A549 (cell line): ENCODE data around the gene NTNG1. TPM values are rescaled to one million over a fixed set of nuclear protein-coding genes. Genes with fewer than 3 reads are reported as not detected.
"Not testable (repeated sequence)": the region's sequence is repeated elsewhere in the genome, so short reads cannot be mapped to it uniquely, and the experiment has no call there.

ENCODE experiments used
- ATAC-seq, 2 experiments: fragments of 200-7000 bp in 1 of 2; fragments of >200 bp in 1 of 2; cut with Nextera tagmentation in 1 of 2; cut with Tn5 transposase in 1 of 2; 3 replicates each; pipeline versions ENCODE4 v1.8.0 to v1.9.1; 2018 to 2020; ENCODE audit warnings: mild to moderate bottlenecking in 1 of 2, moderate library complexity in 1 of 2
- CTCF ChIA-PET: fragments of 300-600 bp; sonication (Branson Sonifier 250); formaldehyde crosslinking; extraction: SDS; loops from one replicate; lab custom pipeline; 2021; ENCODE audit warnings: antibody characterized with exemption, inconsistent platforms; lab: Yijun Ruan, JAX
- POLR2A ChIA-PET: fragments of 350-600 bp; formaldehyde crosslinking; extraction: SDS; loops from one replicate; lab custom pipeline; 2021; ENCODE audit warnings: antibody characterized with exemption, inconsistent platforms; lab: Yijun Ruan, JAX
- DNase-seq, 2 experiments: peaks; one replicate each; pipeline versions ENCODE4 v3.0.0 to v3.0.0-alpha.2; 2011 to 2016; ENCODE audit warnings: low read depth in 1 of 2, low spot score in 1 of 2
- FAIRE-seq: peaks from 2 replicates; lab custom pipeline; 2011; peaks lifted over from hg19 to GRCh38; lab: Jason Lieb, UNC
- H3K27ac ChIP-seq, 2 experiments: fragments of >200 bp; sonication (Bioruptor Twin); formaldehyde crosslinking; 3 replicates each; pipeline ENCODE4 v1.5.1; 2016 to 2017
- H3K4me1 ChIP-seq: fragments of >200 bp; sonication (Bioruptor Twin); formaldehyde crosslinking; 3 replicates; pipeline ENCODE4 v1.6.1; 2016
- H3K4me2 ChIP-seq: fragments of >200 bp; sonication (Bioruptor Twin); formaldehyde crosslinking; 3 replicates; pipeline ENCODE4 v1.6.1; 2016
- H3K4me3 ChIP-seq: fragments of >200 bp; sonication (Bioruptor Twin); formaldehyde crosslinking; 3 replicates; pipeline ENCODE4 v1.5.1; 2016
- H3K9me3 ChIP-seq: fragments of >200 bp; sonication (Bioruptor Twin); formaldehyde crosslinking; 3 replicates; pipeline ENCODE4 v1.6.1; 2016
- CBX2 ChIP-seq: fragments of 200-600 bp; sonication (generic); IDR thresholded peaks from 2 replicates; pipeline ENCODE4 v1.6.1; 2016; ENCODE audit warnings: low read depth, mild to moderate bottlenecking, borderline replicate concordance
- CEBPB ChIP-seq, 2 experiments: fragments of >200 bp in 1 of 2; sonication (Bioruptor Twin) in 1 of 2; formaldehyde crosslinking in 1 of 2; IDR thresholded peaks; 2 replicates each; pipeline ENCODE4 v1.6.1; 2012 to 2016
- CHD2 ChIP-seq: fragments of 150-350 bp; IDR thresholded peaks from 2 replicates; pipeline ENCODE4 v1.6.1; 2014; ENCODE audit warnings: low read length; ENCODE audit not compliant: partially characterized antibody
- CHD4 ChIP-seq: fragments of 200-600 bp; sonication (generic); IDR thresholded peaks from 2 replicates; pipeline ENCODE4 v1.6.1; 2016; ENCODE audit warnings: antibody characterized with exemption, mild to moderate bottlenecking, borderline replicate concordance
- EHF ChIP-seq: fragments of 250-450 bp; sonication (Bioruptor Pico); IDR thresholded peaks from 2 replicates; pipeline ENCODE4 v1.5.0; 2020; ENCODE audit warnings: mild to moderate bottlenecking
- EP300 ChIP-seq, 2 experiments: fragments of >200 bp; sonication (Bioruptor Twin); formaldehyde crosslinking; IDR thresholded peaks; 2 replicates in 1 of 2; 3 replicates in 1 of 2; pipeline ENCODE4 v1.6.1; 2016 to 2017
- FOSB ChIP-seq: fragments of 250-450 bp; sonication (Bioruptor Pico); IDR thresholded peaks from 2 replicates; pipeline ENCODE4 v1.5.0; 2020; ENCODE audit warnings: mild to moderate bottlenecking, moderate library complexity
- FOSL2 ChIP-seq, 2 experiments: fragments of 450-650 bp in 1 of 2; fragments of >200 bp in 1 of 2; sonication (Bioruptor Twin) in 1 of 2; formaldehyde crosslinking; IDR thresholded peaks; 2 replicates each; pipeline versions ENCODE4 v1.5.0 to v1.6.1; 2016 to 2020; ENCODE audit warnings: mild to moderate bottlenecking in 1 of 2, moderate library complexity in 1 of 2
- GATA3 ChIP-seq: IDR thresholded peaks from 2 replicates; pipeline ENCODE4 v1.6.1; 2012; ENCODE audit warnings: borderline replicate concordance
- HEYL ChIP-seq: fragments of 250-450 bp; sonication (Bioruptor Pico); IDR thresholded peaks from 2 replicates; pipeline ENCODE4 v1.8.0; 2021; ENCODE audit warnings: mild to moderate bottlenecking, moderate library complexity
- HOXB13 ChIP-seq: fragments of 250-450 bp; sonication (Bioruptor Pico); IDR thresholded peaks from 2 replicates; pipeline ENCODE4 v1.5.0; 2020; ENCODE audit warnings: low read depth, mild to moderate bottlenecking, moderate library complexity
- HOXB5 ChIP-seq: fragments of 250-450 bp; sonication (Bioruptor Pico); IDR thresholded peaks from 2 replicates; pipeline ENCODE4 v1.5.0; 2020; ENCODE audit warnings: mild to moderate bottlenecking, moderate library complexity
- JUN ChIP-seq, 2 experiments: fragments of >200 bp; sonication (Bioruptor Twin); formaldehyde crosslinking; IDR thresholded peaks; 2 replicates in 1 of 2; 3 replicates in 1 of 2; pipeline ENCODE4 v1.6.1; 2016 to 2017
- JUNB ChIP-seq: fragments of >200 bp; sonication (Bioruptor Twin); formaldehyde crosslinking; IDR thresholded peaks from 2 replicates; pipeline ENCODE4 v1.6.1; 2016
- KDM5A ChIP-seq: fragments of 200-600 bp; sonication (generic); IDR thresholded peaks from 2 replicates; pipeline ENCODE4 v1.6.1; 2016; ENCODE audit warnings: antibody characterized with exemption, mild to moderate bottlenecking
- MAZ ChIP-seq: fragments of 150-350 bp; IDR thresholded peaks from 2 replicates; pipeline ENCODE4 v1.6.1; 2014; ENCODE audit warnings: antibody characterized with exemption, low read depth, low read length, borderline replicate concordance
- POLR2A ChIP-seq: IDR thresholded peaks from 2 replicates; pipeline ENCODE4 v1.6.1; 2012; ENCODE audit warnings: mild to moderate bottlenecking, low read length
- RCOR1 ChIP-seq: fragments of 150-350 bp; IDR thresholded peaks from 2 replicates; pipeline ENCODE4 v1.6.1; 2014; ENCODE audit warnings: antibody characterized with exemption, low read length, low read depth
- RNF2 ChIP-seq: fragments of 200-600 bp; sonication (generic); IDR thresholded peaks from 2 replicates; pipeline ENCODE4 v1.6.1; 2016; ENCODE audit warnings: low read depth, mild to moderate bottlenecking, antibody characterized with exemption, moderate library complexity, borderline replicate concordance
- SREBF2 ChIP-seq: fragments of 450-650 bp; IDR thresholded peaks from 2 replicates; pipeline ENCODE4 v1.6.1; 2014; ENCODE audit warnings: mild to moderate bottlenecking, moderate library complexity
- ZC3H11A ChIP-seq: fragments of 450-650 bp; IDR thresholded peaks from 2 replicates; pipeline ENCODE4 v1.6.1; 2014; ENCODE audit warnings: antibody characterized with exemption, mild to moderate bottlenecking
- ZNF302 ChIP-seq: fragments of 250-450 bp; sonication (Bioruptor Pico); IDR thresholded peaks from 2 replicates; pipeline ENCODE4 v1.9.0; 2021; ENCODE audit warnings: inconsistent platforms, mild to moderate bottlenecking, moderate library complexity
- WGBS: methylation state at CpG from one replicate; pipeline ENCODE4 v1.1.6; 2017; ENCODE audit errors: missing lambda C conversion rate; 5-methylcytosine and 5-hydroxymethylcytosine counted together
- polyA minus RNA-seq: library from RNA; depleted of rRNA, polyadenylated mRNA; stranded (reverse); fragments of >200 nt; gene quantifications from 2 replicates; pipeline ENCODE4 v1.2.3, GENCODE V29; 2011; rRNA and poly(A)+ RNA removed
- polyA plus RNA-seq, 4 experiments: library from polyadenylated mRNA; depleted of rRNA in 3 of 4; stranded (reverse); fragments of >200 nt; fragmentation: RNase III in 1 of 4; extraction: RNeasy Plus Mini Kit Qiagen cat#74134 plus additional on column Dnase treatment in 1 of 4; gene quantifications; 2 replicates in 3 of 4; 3 replicates in 1 of 4; pipeline ENCODE4 v1.2.3, GENCODE V29; 2011 to 2017
- TF ChIP-seq, protein P1 (sequence below): fragments of 150-350 bp; IDR thresholded peaks from 2 replicates; pipeline ENCODE4 v1.6.1; 2014; ENCODE audit warnings: low read depth, mild to moderate bottlenecking, low read length
- TF ChIP-seq, protein P2 (sequence below): fragments of 450-650 bp; IDR thresholded peaks from 2 replicates; pipeline ENCODE4 v1.6.1; 2014; ENCODE audit warnings: antibody characterized with exemption
- TF ChIP-seq, protein P3 (sequence below): fragments of 250-450 bp; sonication (Bioruptor Pico); IDR thresholded peaks from 2 replicates; pipeline ENCODE4 v1.5.0; 2021; ENCODE audit warnings: mild to moderate bottlenecking, moderate library complexity, borderline replicate concordance
- TF ChIP-seq, protein P4 (sequence below): fragments of >200 bp; sonication (Bioruptor Twin); formaldehyde crosslinking; IDR thresholded peaks from 3 replicates; pipeline ENCODE4 v1.6.1; 2016

NTNG1 gene
- polyA plus RNA-seq (2011; rRNA removed) (not detected in 2 replicates), polyA plus RNA-seq (2017; fragmentation: RNase III; extraction: RNeasy Plus Mini Kit Qiagen cat#74134 plus additional on column Dnase treatment) (not detected in 3 replicates), polyA minus RNA-seq (not detected in 2 replicates)
- not detected in 2 replicates for polyA plus RNA-seq (2012; cell fraction: cytosol; rRNA removed)
- polyA plus RNA-seq (2012; cell fraction: nucleus; rRNA removed): not detected in 2 replicates

DNA sequence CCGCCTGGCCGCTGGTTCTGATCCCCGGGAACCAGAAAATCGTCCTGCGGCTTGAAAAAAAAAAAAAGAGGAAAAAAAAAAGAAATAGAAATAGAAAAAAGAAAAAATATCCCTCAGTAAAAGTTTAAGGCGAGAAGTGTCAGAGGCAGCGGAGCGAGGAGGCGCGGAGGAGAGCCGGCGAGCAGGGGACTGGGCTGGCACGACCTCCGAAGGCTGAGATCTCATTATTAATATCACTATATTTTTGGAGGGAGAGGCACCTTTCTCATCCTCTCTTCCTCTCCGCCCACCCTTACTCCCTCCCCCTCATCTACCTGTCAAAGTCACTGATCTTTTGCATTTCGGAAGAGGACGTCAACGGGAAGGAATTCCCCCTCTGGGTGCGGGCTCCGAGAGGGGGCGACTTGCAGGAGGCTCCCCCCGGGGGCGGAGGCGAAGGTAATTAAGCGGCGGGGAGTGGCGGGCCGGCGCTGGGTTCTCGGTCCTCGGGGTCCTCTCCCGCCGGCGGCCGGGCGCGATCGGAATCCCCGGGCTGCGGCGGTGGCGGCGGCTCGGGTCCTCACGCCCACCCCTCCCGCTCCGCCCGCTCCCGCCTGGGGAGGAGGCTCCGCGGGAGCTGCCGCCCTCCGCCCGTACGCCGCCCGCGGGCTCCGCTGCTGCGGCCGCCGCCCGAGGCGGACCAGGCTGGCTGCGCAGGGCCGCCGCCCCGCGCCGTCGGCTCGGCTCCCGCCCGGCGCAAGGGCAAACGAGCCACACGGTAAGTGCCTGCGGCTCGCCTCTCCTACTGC lies at the start of gene NTNG1:
TSS of gene NTNG1 (plus strand) at position 337 of the 788 bp plus-strand sequence.
- Histone ChIP-seq H3K27ac (0 out of 6 replicates have a peak within 1 kb of the TSS, but pooled peaks of 1 of the 2 experiments have one; percentile 14), H3K4me2 (peak within 1 kb of the TSS; percentile 89), H3K4me3 (peak within 1 kb of the TSS; percentile 46), H3K9me3 (no peaks in the 10 kb centered on the region), H3K4me1 (peaks cover 3% of the 10 kb centered on the region; the same call in 1 of the 3 replicates)
- ChIA-PET POLR2A (no interaction called here), CTCF (interaction anchor here (1.0 kb wide), 1 partner anchor 12 kb away, joined by 3 read pairs; no protein-coding TSS in a partner anchor)
- ATAC-seq (peak; percentile 54 to 79; a peak in 3 of 6 replicates), FAIRE-seq (no peak), DNase-seq (no peak)
- 9% methylated on average over 18 of the region's 79 CpGs for WGBS
- TF ChIP-seq, protein P1, sequence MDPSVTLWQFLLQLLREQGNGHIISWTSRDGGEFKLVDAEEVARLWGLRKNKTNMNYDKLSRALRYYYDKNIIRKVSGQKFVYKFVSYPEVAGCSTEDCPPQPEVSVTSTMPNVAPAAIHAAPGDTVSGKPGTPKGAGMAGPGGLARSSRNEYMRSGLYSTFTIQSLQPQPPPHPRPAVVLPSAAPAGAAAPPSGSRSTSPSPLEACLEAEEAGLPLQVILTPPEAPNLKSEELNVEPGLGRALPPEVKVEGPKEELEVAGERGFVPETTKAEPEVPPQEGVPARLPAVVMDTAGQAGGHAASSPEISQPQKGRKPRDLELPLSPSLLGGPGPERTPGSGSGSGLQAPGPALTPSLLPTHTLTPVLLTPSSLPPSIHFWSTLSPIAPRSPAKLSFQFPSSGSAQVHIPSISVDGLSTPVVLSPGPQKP: no peak
- TF ChIP-seq CHD2 (no peak), SREBF2 (no peak), CHD4 (no peak), ZNF302 (CRISPR knock-in tag) (no peak), EHF (CRISPR knock-in tag) (no peak), FOSB (CRISPR knock-in tag) (no peak), RNF2 (no peak), FOSL2 (IDR thresholded peaks at IDR 0.05) (no peak), FOSL2 (CRISPR knock-in tag; IDR thresholded peaks at IDR 0.05) (no peak)

DNA sequence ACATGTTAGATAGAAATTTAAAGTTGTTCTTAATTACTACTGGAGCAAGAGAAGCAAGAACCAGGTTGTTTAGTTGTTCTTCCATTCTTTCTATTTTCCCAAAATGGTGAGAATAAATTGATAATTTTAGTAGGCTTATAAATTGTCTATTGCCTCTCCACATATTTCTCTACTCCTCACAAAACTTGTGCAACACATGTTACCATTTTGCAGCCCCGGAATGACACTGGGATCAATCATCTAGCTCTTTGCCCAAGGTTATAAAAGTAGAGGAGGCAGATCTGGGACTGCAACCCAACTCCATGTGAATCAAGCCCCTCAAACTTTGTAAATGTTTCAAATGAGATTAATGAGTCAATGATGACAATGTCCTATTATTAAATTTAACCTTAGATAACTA lies 49.4 kb upstream of the NTNG1 start:
- H3K4me1 ChIP-seq: no peaks in the 10 kb centered on the region
- H3K27ac ChIP-seq: no peak overlapping the region
- no peak for FAIRE-seq
- no peak for ATAC-seq
- no peak overlapping the region for H3K4me2 ChIP-seq
- no peaks in the 10 kb centered on the region for H3K9me3 ChIP-seq
- ChIA-PET CTCF (no interaction called here), POLR2A (no interaction called here)
- WGBS: 0% methylated on average over 1 of the region's 1 CpG
- TF ChIP-seq KDM5A: no peak
- no peak for TF ChIP-seq POLR2A
- TF ChIP-seq, protein P2, sequence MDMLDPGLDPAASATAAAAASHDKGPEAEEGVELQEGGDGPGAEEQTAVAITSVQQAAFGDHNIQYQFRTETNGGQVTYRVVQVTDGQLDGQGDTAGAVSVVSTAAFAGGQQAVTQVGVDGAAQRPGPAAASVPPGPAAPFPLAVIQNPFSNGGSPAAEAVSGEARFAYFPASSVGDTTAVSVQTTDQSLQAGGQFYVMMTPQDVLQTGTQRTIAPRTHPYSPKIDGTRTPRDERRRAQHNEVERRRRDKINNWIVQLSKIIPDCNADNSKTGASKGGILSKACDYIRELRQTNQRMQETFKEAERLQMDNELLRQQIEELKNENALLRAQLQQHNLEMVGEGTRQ: no peak
- TF ChIP-seq CBX2: no peak
- TF ChIP-seq MAZ: no peak
- no peak for TF ChIP-seq RCOR1
- no peak for TF ChIP-seq HOXB5 (CRISPR knock-in tag)
- no peak for TF ChIP-seq GATA3
- TF ChIP-seq HEYL (CRISPR knock-in tag): no peak
- no peak for TF ChIP-seq CEBPB (IDR thresholded peaks at IDR 0.05)
- TF ChIP-seq JUN (IDR thresholded peaks at IDR 0.05): no peak
- no peak for TF ChIP-seq ZC3H11A
- TF ChIP-seq, protein P3, sequence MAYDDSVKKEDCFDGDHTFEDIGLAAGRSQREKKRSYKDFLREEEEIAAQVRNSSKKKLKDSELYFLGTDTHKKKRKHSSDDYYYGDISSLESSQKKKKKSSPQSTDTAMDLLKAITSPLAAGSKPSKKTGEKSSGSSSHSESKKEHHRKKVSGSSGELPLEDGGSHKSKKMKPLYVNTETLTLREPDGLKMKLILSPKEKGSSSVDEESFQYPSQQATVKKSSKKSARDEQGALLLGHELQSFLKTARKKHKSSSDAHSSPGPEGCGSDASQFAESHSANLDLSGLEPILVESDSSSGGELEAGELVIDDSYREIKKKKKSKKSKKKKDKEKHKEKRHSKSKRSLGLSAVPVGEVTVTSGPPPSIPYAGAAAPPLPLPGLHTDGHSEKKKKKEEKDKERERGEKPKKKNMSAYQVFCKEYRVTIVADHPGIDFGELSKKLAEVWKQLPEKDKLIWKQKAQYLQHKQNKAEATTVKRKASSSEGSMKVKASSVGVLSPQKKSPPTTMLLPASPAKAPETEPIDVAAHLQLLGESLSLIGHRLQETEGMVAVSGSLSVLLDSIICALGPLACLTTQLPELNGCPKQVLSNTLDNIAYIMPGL (CRISPR knock-in tag): no peak
- TF ChIP-seq EP300 (IDR thresholded peaks at IDR 0.05): no peak
- no peak for TF ChIP-seq FOSL2 (IDR thresholded peaks at IDR 0.05)
- TF ChIP-seq FOSL2 (CRISPR knock-in tag; IDR thresholded peaks at IDR 0.05): no peak
- no peak for TF ChIP-seq HOXB13 (CRISPR knock-in tag)
- TF ChIP-seq ZNF302 (CRISPR knock-in tag): no peak
- no peak for TF ChIP-seq JUNB
- TF ChIP-seq, protein P4, sequence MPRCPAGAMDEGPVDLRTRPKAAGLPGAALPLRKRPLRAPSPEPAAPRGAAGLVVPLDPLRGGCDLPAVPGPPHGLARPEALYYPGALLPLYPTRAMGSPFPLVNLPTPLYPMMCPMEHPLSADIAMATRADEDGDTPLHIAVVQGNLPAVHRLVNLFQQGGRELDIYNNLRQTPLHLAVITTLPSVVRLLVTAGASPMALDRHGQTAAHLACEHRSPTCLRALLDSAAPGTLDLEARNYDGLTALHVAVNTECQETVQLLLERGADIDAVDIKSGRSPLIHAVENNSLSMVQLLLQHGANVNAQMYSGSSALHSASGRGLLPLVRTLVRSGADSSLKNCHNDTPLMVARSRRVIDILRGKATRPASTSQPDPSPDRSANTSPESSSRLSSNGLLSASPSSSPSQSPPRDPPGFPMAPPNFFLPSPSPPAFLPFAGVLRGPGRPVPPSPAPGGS: no peak
- DNase-seq: no peak
- H3K4me3 ChIP-seq: no peak overlapping the region

DNA sequence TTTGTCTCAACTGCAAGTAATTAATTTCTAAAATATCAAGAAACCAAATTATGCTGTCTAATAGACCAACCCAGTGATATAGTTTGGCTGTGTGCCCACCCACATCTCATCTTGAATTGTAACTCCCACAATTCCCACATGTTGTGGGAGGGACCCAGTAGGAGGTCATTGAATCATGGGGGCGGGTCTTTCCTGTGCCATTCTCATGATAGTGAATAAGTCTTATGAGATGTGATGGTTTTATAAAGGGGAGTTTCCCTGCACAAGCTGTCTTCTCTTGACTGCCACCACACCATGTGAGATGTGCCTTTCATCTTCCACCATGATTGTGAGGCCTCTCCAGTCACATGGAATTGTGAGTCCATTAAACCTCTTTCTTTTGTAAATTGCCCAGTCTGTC lies 47.4 kb upstream of the NTNG1 start:
- FAIRE-seq, H3K9me3 ChIP-seq, H3K4me2 ChIP-seq, ATAC-seq, CTCF ChIA-PET, H3K27ac ChIP-seq, H3K4me1 ChIP-seq, DNase-seq, POLR2A ChIA-PET, H3K4me3 ChIP-seq: not testable (repeated sequence)
- 0% methylated on average over 1 of the region's 1 CpG for WGBS
